Measurements from ENCODE around the gene HTRA2.

The HTRA2 gene

DNA sequence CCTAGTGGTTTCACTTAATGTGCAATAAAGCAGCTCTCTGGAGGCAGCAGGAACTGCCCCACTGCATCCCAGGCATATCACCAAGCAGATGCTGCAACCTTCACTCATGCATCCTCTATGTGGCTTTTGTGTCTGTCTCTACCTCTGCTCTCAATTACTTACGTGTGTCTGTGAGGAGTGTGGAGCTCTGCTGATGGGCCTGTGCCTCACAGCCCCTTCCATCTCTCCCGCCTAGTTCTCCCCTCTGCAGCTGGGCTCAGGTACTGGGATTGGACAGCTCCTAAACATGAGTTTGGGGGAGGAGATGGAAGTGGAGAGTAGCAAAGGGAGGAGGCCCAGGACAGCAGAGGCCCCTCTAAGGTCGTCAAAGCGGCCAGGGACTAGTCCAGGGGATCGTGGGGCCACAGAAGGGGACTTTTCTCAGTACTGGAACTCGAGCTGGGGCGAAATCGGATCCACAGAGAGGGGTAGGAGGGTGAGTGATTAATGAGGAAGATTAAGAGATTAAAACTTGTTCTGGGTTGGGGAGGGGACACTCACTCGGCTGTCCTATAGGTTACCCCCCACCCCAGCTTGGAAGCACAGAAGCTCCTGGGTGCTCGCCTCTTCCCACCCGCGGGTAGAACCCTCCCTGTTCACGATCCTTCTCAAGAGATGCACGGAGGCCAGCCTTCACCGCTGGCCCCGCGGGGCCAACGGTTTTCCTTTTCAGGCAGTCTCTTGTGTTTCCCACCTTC is 28.2 kb upstream of the HTRA2 start:
- DNase-seq: no peak

DNA sequence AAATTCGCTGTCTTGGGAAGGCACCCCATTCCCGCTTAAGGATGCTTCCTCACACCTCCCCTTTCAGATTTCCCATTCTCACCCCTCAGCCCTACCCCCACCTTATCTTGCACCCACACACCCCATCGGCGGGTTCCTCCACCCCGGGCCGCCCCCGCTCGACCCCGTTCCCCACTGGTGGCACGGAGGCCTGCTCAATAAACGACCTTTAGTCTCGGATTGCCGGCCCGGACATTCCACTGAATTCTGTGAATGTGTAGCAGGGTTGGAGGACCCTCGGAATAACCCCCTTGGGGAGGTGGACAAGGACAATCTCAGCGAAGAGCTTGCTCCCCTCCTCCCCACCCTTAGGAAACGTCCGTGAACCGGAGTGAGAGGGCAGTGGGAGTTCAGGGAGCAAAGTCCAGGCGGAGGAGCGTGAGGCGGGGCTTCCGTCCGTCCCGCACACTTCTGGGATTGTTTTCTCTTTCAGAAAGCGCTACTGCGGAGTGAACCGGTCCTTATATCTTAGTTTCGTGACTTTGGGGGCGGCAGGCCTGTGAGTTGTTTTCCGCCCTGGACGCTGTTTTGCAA is 27.5 kb upstream of the HTRA2 start:
- DNase-seq: no peak

DNA sequence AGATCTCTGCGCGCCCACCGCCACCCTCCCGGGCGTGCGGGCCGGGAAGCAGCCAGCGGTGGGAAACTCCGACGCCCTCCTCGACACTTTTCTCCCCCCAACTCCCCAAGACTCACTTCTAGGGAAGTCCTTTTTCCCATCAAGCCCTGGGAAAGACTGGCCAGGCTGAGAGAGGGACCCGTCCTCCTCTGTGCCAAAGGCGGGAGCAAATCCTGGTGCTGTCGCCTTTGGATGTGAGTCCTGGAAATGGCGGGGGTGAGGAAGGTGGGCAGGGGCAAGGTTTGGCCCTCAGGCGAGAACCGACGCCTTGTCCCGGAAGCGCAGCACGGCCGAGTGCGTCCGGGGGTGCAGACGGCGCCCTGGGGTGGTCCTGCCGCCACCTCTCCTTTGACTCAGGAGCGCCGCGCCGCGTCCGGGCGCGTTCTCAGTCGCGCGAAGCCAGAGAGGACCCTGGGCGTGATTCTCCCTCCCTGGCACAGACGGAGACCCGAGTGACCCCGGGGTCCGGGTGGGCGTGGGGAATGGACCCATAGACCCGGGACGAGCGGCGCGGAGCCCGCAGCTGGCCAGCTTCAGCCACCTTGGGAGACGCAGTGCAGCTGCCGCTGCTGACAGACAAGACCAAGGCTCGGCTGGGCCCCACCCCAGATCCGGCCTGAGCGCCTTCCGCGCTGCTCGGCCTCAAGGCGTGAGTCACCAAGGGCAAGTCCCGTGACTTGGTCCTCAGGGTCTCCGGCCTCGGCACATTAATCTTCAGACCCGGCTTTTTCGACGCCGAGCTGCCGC is 26.8 kb upstream of the HTRA2 start:
- DNase-seq: peak; percentile 73

DNA sequence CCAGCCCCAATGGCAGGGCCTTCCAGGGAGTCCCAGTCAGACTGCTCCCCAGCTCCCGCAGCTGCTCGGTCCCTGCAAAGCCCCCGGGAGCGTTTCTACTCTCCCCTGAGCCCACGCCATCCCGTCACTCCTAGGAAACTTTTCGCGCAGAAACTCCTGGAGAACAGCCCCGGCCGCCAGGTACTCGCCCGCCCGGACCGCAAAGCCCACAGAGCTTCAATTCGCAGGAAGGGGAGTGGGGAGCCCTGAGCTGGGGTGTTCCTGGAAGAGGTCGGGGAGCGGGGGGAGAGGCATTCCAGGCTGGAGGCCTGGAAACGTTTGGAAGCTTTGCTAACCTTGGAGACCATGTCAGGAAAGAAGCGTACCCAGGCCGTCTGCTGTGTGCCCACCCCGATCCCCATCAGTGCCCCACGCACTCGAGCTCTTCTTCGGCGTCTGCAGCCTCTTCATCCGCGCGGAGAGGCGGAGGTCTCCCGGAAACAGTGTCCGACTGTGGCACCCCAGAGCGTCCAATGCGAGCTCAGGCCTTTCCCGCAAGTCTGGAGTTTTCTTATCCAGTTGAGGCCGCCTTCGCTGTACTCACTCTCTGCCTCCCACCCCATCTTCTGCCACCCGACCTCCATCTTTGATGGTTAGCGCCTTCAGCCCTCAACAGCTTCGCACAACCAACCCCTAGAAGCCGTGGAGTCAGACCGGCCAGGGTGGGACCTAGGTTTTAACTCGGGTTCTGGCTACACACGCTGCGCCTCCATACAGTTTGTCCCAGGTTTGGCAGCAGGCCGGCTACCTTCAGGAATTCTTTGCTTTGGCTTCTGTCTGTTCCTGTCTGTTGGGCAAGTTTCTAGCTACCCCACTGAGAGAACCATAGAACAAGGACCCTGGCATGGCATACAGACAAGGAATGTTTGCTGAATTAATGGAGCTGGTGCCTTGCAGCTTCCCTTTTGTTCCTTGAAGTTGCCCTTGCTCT is 25.9 kb upstream of the HTRA2 start:
- DNase-seq: no peak

DNA sequence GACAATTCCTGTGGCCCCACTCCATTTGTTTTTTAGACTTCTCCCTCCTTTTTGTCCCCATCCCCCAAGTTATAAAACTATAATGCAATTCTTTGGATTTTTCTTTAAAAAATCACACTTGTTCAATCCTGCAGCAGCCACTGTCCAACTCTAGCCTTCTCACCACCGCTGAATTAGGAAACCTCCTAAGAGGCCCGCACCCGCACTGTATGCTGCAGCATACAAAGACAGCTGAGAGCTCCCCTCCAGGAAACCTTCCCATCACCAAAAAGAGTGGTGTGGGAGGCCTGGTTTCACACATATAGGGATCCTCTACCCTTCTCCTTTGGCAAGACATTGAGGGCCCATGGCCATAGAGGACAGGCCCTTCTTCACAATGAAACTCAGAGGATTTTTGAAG is 25.1 kb upstream of the HTRA2 start:
- no peak for DNase-seq

- no peak for DNase-seq
Measured at GRCh38 chr2:74505448-74506246, 24.1 kb upstream of the HTRA2 start.

DNA sequence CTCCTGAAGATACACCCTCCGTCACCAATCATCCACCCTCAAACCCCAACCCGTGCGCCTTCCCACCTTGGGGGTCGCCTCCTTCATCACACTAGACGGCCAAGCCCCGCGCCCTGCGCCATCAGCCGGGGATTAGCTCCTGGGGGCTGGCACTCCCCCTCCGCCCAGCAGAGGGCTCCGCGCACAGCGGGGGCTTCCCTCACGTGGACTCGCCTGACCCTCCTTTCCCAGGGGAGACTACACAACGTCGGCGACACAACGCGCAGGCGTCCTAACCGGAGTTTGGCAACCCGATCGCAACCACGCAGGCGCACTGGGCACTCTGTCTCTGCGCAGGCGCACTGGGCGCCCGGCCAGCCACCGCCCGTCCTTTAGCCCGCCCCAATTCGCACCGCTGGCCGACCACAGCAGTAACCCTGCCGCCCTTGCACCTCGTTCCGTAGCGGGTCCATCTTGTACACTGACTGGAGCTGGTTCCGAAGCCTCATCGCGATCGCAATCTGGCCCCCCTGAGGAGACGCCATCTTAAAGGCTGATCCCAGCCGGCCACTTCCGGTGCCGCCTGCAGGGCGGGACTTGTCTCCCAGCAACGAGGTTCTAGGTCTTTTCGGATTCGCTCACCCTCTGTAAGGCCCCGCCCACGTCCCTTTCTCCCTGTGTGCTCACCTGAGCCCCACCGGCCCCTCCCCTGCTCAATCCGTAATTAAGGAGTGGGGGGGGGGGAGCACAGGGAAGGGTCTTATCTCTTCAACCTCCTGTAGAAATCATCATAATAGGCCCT is 22.4 kb upstream of the HTRA2 start, which contains the start of gene PCGF1:
Gene PCGF1, minus strand, starts transcription at position 551 of the 781 bp plus-strand sequence. Its CDS starts 27 bp downstream, at position 524.
- DNase-seq: peak; percentile 99

- peak; percentile 86 for DNase-seq
Measured at GRCh38 chr2:74507926-74508520, 21.7 kb upstream of the HTRA2 start.

GRCh38 chr2:74510272-74510671 is 19.5 kb upstream of the HTRA2 start:
- no peak for DNase-seq

DNA sequence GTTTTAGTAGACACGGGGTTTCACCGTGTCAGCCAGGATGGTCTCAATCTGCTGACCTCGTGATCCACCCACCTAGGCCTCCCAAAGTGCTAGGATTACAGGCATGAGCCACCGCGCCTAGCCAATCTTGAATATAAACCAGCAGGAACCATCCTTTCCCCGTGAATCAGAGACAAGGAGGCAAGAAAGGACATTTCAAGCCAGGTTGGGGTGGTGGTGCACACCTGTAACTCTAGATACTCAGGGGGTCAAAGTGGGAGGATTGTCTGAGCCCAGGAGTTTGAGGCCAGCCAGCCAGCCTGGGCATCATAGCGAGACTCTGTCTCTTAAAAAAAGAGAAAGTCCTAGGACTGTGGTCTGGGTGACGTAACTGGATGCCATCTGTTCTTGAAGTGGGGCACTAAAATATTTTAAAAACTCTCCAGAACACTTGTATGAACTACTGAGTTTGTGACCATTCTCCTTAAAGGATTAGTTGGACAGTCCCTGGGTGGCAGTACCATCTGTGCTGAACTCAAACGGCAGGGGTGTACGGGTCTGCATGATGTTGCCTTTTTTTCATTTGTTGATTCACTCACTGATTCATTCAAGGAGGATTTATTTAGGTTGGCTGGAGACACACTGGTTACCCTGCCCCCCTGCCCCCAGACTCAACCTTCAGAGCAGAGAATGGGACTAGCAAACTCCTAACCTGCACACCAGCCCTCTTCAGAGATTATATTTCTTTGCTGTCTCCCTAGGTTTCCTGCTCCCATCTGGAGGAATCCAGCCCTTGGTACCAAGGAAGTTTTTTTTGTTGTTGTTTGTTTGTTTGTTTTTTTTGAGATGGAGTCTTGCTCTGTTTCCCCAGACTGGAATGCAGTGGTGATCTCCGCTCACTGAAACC is 18.4 kb upstream of the HTRA2 start:
- DNase-seq: no peak

GRCh38 chr2:74512744-74513604 is 16.8 kb upstream of the HTRA2 start:
- no peak for DNase-seq

GRCh38 chr2:74513605-74514367 is 15.9 kb upstream of the HTRA2 start:
- no peak for DNase-seq

DNA sequence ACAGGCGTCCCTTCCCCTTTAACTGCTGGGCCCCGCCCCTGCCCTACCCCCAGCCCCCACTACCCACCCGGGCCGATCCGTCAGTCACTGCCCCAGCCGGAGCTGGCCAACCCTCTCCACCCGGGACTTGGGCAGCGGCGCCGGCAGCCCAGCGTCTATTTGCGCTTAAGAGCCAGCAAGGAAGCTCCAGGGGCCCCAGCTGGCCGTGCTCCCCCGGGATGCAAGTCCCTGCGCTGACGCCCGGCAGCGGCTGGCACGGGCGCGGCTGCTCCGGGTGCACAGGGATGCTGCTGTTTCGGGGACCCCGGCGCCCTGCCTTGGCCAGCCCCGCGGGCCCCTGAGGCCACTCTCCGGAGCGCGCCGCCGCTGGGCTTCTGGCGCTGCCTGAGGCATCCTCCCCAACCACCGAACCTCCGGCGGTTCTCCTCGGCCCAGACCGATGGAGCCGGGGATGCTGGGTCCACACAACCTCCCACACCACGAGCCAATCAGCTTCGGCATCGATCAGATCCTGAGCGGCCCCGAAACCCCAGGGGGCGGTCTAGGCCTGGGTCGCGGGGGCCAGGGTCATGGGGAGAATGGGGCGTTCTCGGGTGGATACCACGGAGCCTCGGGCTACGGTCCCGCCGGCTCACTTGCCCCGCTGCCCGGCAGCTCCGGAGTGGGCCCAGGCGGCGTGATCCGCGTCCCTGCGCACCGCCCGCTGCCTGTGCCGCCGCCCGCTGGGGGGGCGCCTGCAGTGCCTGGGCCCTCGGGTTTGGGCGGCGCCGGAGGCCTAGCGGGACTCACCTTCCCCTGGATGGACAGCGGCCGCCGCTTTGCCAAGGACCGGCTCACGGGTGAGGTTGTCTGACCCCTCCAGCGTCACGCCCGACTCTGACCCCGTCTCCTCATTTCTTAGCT is 15.1 kb upstream of the HTRA2 start, which contains the start of gene TLX2:
Gene TLX2, plus strand, starts transcription at position 83 of the 903 bp plus-strand sequence. Its CDS starts 357 bp downstream, at position 440.
- no peak for DNase-seq

- no peak for DNase-seq
Measured at GRCh38 chr2:74515271-74515980, 14.3 kb upstream of the HTRA2 start.

DNA sequence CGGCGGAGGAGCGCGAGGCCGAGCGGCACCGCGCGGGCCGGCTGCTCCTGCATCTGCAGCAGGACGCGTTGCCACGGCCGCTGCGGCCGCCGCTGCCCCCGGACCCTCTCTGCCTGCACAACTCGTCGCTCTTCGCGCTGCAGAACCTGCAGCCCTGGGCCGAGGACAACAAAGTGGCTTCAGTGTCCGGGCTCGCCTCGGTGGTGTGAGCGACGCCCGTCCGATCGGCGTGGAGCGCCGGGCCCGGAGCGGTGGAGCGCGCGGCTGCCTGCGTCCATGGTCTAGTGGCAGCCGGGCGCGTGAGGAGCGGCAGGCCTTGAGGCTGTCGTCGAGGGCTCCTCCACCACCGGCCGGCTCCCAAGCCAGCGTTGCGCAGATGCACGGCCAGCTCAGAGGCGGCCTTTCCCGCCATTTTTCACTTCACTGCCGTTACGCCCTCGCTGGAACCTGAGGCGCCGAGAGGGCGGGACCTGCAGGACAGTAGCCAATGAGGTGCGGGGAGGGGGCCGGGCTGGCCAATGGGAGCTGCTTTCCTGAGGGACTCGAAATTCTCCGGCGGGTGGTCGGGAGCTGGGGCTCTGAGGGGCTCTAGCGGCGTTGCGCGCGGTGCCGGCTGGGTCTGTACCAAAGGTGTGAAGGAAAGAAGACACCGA is 13.6 kb upstream of the HTRA2 start:
- DNase-seq: peak; percentile 49
